ELF-1 (cell line): Measurements from ENCODE around the gene BTBD8.

Experiments used
- DNase-seq: peaks from one replicate; pipeline ENCODE4 v3.0.0-alpha.2; 2016; ENCODE audit warnings: low read depth, low spot score

Gene BTBD8

DNA sequence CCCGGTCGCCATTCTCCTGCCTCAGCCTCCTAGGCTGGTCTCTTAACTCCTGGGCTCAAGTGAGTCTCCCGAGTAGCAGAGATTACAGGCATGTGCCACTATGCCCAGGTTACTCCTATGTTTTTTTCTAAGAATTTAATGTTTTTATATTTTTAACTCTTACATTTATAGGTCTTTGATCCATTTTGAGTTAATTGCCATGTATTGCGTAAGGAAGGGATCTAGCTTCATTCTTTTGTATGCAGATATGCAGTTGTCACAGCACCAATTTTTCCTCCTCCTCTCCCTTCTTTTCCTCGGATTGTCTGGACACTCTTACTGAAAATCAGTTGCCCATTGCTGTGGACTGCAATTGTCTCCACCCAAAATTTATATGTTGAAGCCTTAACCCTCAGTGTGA, 11.5 kb downstream of the BTBD8 start:
- DNase-seq, result no peak

- no peak for DNase-seq
Measured at GRCh38 chr1:92094090-92094489, 13.9 kb downstream of the BTBD8 start.

GRCh38 chr1:92094595-92094994, 14.4 kb downstream of the BTBD8 start:
- no peak for DNase-seq

DNA sequence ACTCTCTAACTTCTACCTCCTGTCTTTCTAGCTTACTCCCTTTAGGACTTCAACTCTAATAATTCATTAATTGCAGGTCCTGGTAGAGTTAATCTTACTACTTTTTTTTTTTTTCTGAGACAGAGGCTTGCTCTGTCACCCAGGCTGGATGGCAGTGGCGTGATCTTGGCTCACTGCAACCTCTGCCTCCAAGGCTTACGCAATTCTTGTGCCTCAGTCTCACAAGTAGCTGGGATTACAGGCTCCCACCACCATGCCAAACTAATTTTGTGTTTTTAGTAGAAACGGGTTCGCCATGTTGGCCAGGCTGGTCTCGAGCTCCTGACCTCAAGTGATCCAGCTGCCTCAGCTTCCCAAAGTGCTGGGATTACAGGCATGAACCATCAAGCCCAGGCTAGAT, 15.7 kb downstream of the BTBD8 start:
- no peak for DNase-seq

DNA sequence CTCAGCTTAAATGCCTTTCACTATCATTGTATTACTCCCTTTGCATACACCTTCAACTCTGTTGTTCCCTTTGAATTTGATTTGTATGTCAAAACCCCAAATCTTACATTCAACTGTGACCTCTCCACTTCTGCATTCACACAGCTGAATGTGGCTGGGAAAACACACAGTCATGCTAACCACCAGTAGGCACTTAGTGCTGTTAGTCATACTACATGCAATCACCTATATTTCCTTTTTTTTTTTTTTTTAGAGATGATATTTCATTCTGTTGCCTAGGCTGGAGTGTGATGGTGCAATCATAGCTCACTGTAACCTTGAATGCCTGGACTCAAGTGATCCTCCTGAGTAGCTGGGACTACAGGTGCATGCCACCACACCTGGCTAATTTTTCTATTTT, 16.2 kb downstream of the BTBD8 start:
- no peak for DNase-seq

DNA sequence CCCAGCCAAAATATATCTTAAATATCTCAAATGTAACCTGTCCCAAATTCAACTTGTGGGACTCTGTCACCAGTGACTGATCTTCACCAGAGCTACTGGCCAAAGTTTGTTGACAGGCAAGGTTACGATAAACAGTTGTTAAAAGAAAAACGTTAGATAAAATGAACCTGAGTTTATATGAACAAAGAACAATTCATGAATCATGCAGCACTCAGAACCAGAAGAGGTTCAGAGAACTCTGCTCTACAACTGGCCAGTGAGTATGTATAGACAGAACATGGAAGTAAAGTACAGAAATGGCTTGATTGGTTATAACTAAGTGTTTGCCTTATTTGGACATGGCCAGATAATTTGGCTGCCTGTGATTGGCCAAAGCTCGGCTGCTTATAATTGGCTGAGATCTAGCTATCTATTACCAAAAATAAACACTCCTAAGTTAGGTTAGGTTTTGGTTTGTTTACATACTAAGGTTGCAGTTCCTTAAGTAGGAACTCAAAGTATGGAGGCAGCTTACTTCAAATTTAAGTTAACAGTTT, 25.5 kb downstream of the BTBD8 start:
- no peak for DNase-seq

- no peak for DNase-seq
Measured at GRCh38 chr1:92108631-92109030, 28.5 kb downstream of the BTBD8 start.

DNA sequence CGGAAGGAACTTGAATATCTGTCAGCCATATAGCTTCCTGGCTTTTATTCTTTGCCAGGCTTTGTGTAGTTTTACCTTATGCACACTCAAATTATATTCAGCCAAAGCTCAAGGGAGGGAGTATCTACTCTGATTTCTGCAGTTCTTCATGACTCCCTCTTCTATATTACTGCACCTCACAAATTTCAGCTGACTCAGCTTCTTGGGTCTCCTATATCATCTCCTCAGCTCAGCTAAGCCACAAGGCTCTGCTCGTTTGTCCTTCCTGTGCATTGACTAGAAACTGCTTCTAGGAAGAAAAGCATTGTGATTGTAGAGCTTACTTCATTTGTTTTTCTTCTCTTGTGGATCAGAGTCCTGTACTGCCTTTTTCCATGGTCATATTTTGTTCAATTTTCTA, 37.4 kb downstream of the BTBD8 start:
- DNase-seq, result no peak

GRCh38 chr1:92118826-92119225, 38.7 kb downstream of the BTBD8 start:
- no peak for DNase-seq

- DNase-seq, result no peak
Measured at GRCh38 chr1:92123868-92124267, 43.7 kb downstream of the BTBD8 start.

DNA sequence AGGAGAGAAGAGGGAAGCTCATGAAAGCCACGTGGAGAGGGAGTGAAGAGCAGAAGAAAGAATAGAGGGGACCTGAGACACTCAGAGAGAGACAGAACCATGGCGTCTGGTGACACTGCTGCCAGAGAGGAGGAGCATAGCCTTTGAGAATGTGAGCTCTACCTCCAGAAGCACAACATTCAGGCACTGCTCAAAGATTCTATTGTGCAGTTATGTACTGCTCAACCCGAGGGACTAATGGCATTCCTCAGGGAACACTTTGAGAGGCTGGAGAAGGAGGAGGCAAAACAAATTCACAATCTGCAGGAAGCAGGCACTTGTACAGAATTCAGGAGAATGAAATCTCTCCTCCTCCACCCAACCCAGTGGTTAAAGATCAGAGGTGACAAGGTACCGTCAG, 45.1 kb downstream of the BTBD8 start:
- no peak for DNase-seq

DNA sequence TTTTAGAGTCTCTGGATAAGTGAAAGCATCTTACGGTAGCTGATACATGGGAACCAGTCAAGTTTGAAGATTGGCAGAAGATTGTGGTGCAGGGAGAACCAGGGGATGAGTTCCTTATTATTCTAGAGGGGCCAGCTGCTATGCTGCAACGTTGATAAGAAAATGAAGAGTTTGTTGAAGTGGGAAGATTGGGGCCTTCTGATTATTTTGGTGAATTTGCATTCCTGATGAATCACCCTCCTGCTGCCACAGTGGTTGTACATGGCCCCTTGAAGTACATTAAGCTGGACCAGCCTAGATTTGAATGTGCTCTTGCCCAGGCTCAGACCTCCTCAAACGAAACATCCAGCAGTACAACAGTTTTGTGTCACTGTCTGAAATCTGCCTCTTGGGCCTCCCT, 45.9 kb downstream of the BTBD8 start:
- DNase-seq, result no peak

DNA sequence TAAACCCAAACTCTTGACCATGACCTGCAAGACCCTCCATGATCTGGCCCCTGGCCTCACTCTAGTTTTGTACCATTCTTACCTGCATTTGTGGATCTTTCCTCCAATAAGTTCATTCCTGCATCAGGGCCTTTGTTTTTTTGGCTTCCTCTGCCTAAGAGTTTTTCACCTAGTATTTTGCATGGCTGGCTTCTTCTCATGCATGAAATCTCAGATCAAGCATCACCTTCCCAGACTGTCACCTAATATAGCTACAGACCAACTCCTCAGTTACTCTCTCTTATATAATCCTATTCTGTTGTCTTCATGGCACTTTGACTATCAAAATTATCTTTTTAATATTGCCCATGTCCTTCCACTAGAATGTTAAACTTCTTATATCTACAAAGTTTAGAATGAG, 54.2 kb downstream of the BTBD8 start:
- no peak for DNase-seq

DNA sequence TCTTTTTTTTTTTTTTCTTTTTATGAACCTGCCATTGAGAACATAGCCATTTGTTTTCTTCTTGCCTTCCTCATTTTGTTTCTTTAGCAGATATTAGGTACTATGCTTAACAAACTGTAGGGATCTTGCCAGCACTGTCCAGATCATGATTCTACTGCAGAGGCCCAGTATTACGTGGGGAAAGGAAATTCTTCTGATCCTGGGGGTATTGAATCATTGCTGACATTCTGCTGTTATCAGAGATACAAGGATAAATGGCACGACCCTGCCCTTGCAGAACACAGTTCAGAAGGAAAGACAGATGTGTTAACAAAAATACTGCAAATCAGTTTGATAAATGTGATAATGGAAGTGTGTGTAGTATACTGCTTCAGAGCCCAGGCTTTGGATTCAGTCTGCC, 56.2 kb downstream of the BTBD8 start:
- no peak for DNase-seq

DNA sequence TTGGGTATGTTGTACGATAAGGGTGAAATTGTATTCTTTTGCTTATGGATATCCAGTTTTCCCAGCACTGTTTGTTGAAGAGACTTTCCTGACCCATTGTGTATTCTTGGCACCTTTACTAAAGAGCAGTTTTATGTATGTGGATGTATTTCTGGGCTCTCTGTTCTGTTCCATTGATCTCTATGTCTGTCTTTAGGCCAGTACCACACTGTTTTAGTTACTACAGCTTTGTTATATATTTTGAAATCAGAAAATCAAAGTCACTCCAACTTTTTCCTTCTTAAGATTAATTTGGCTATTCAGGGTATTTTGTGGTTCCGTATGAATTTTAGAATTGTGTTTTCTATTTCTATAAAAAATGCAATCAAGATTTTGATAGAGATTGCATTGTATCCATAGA, 74.8 kb downstream of the BTBD8 start:
- DNase-seq, result no peak

DNA sequence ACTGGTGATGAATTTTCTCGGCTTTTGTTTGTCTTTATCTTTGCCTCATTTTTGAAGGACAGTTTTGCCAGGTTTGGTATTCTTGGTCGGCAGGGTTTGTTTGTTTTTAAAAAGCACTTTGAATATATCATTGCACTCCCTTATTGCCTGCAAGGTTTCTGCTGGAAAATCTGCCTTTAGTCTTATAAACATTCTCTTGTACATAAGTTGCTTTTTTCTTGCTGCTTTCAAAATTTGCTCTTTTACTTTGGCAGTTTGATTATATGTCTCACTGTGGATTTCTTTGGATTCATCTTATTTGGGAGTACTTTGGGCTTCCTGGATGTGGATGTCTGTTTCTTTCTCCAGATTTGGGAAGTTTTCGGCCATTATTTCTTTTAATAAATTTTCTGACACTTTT, 79.4 kb downstream of the BTBD8 start:
- DNase-seq, result no peak

GRCh38 chr1:92165389-92165788, 85.2 kb downstream of the BTBD8 start:
- no peak for DNase-seq

DNA sequence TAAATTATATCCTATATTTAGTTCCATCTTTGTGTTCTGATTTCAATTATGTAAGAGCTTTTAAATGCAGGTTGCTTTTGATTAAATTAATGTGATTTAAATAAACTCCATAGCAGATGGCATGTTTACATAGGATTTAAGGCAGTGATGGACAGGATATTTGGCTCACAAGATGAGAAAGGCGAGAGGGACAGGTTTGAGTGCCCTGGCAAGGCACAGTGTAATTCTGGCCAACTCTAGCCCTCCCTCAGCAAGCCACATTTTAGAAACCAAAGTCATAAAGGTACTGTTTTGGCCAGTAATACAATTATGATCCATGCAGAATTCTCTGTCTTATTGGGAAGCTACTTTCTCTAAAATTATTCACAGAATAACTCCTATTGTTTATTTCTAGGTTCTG, 87.0 kb downstream of the BTBD8 start:
- DNase-seq, result no peak

- no peak for DNase-seq
Measured at GRCh38 chr1:92168657-92169056, 88.5 kb downstream of the BTBD8 start.

- no peak for DNase-seq
Measured at GRCh38 chr1:92169214-92170005, 89.3 kb downstream of the BTBD8 start.

GRCh38 chr1:92184632-92185031, 104.5 kb downstream of the BTBD8 start:
- no peak for DNase-seq

GRCh38 chr1:92186081-92186480, 105.9 kb downstream of the BTBD8 start:
- no peak for DNase-seq

DNA sequence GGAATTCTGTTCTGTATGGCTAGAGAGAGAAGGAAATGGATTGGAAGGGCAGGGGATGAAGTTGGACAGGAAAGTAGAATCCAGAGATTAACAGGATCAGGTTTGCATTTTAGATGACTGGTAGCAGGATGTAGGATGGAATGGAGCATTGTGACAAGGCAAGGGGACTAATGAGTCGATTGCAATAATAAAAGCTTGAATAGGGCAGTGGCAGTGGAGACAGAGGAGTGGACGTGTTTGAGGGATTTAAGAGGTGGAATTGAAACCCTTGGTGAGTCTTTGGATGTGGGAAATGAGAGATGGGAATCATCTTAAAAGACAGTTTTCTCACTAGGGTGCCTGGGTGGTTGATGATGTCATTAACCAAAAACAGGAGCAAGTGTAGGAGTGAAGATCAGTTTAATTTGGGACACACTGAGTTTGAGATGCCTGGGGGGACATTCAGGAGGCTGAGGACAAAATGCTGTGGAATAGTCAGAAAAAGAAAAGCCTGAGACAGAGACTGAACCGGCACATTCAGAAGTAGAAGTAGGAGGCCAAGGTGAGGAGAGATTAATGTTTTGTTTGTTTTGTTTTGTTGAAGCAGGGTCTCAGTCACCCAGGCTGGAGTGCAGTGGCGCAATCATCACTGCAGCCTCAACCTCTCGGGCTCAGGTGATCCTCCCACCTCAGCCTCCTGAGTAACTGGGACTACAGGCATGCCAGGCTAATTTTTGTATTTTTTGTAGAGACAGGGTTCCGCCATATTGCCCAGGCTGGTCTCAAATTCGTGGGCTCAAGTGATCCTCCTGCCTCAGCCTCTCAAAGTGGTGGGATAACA, 108.5 kb downstream of the BTBD8 start:
- no peak for DNase-seq
